NB4 (cell line): Measurements from ENCODE around the gene OSR1.

ENCODE experiments used
- DNase-seq: peaks from one replicate; pipeline ENCODE4 v3.0.0; 2010; ENCODE audit warnings: low read depth
- H3K4me3 ChIP-seq: one replicate; pipeline ENCODE4 v1.5.1; 2011; ENCODE audit warnings: mild to moderate bottlenecking, low read depth, low read length, moderate library complexity
- CTCF ChIP-seq: IDR thresholded peaks from one replicate; pipeline ENCODE4 v1.5.1; 2012; ENCODE audit warnings: low read depth, low read length
- MAX ChIP-seq: IDR thresholded peaks from 2 replicates; pipeline ENCODE4 v1.6.1; 2011; ENCODE audit warnings: low read depth, low read length
- MYC ChIP-seq: IDR thresholded peaks from 2 replicates; pipeline ENCODE4 v1.6.1; 2011; ENCODE audit warnings: low read depth, low read length
- POLR2A ChIP-seq: IDR thresholded peaks from 2 replicates; pipeline ENCODE4 v1.6.1; 2011; ENCODE audit warnings: mild to moderate bottlenecking; ENCODE audit not compliant: insufficient read length; ENCODE audit errors: extremely low read depth

The OSR1 gene

GRCh38 chr2:19355014-19355405, 3.4 kb downstream of the OSR1 start:
- no peak for DNase-seq
- H3K4me3 ChIP-seq, result no peak overlapping the region
- TF ChIP-seq MAX (no peak), MYC (no peak), POLR2A (no peak), CTCF (no peak)

GRCh38 chr2:19353721-19354050, 4.7 kb downstream of the OSR1 start:
- H3K4me3 ChIP-seq, result no peak overlapping the region
- TF ChIP-seq CTCF (no peak), MYC (no peak), MAX (no peak), POLR2A (no peak)
- DNase-seq, result no peak

GRCh38 chr2:19352946-19353720, 5.3 kb downstream of the OSR1 start:
- H3K4me3 ChIP-seq, result no peak overlapping the region
- DNase-seq, result no peak
- no peak for TF ChIP-seq MYC

- H3K4me3 ChIP-seq, result no peak overlapping the region
- TF ChIP-seq POLR2A, result no peak
- no peak for TF ChIP-seq CTCF
- no peak for TF ChIP-seq MYC
- TF ChIP-seq MAX, result no peak
- peak; percentile 31 for DNase-seq
Observed at GRCh38 chr2:19351899-19352697, 6.3 kb downstream of the OSR1 start.

- TF ChIP-seq MAX (no peak), POLR2A (no peak), MYC (no peak), CTCF (no peak)
- DNase-seq, result no peak
- H3K4me3 ChIP-seq, result no peak overlapping the region
Observed at GRCh38 chr2:19351499-19351898, 6.9 kb downstream of the OSR1 start.

- no peak for TF ChIP-seq MAX
- no peak for TF ChIP-seq CTCF
- TF ChIP-seq MYC, result no peak
- TF ChIP-seq POLR2A, result no peak
- no peak for DNase-seq
- no peak overlapping the region for H3K4me3 ChIP-seq
Observed at GRCh38 chr2:19350678-19351401, 7.6 kb downstream of the OSR1 start.
